ENCODE data around the gene GRB2.
A peak's percentile ranks its signal among the peaks of the same experiment; 100 is the strongest.
"Not testable (repeated sequence)": the region's sequence is repeated elsewhere in the genome, so short reads cannot be mapped to it uniquely, and the experiment has no call there.

Gene GRB2

DNA sequence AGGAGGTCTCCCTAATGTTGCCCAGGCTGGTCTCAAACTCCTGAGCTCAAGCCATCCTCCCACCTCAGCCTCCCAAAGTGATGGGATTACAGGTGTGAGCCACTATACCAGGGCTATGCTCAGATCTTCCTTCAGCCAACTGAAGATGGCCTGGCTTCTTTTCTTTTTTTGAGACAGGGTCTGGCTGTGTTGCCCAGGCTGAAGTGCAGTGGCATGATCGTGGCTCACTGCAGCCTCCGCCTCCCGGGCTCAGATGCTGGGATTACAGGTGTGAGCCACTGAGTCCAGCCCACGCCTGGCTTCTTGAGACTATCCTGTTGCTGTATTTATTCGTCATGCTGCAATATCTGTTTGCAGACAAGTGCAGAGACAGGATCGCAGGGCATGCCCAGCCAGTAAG lies 120.4 kb downstream of the GRB2 start:
- no peak for DNase-seq (ENCODE audit: low read depth, low spot score)

DNA sequence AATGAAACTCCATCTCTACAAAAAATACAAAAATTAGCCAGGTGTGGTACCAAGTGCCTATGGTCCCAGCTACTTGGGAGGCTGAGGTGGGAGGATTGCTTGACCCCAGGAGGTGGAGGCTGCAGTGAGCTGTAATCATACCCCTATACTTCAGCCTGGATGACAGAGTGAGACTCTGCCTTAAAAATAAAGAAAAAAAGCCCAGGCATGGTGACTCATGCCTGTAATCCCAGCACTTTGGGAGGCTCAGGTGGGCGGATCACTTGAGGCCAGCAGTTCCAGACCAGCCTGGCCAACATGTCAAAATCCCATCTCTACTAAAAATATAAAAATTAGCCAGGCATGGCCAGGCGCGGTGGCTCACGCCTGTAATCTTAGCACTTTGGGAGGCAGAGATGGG lies 125.3 kb downstream of the GRB2 start:
- DNase-seq (ENCODE audit: low read depth, low spot score) = not testable (repeated sequence)

- no peak for DNase-seq (ENCODE audit: low read depth, low spot score)
These were observed 127.8 kb downstream of the GRB2 start for GRCh38 chr17:75277664-75278071.

GRCh38 chr17:75273977-75274708 lies 131.3 kb downstream of the GRB2 start:
- DNase-seq (ENCODE audit: low read depth, low spot score) = no peak

DNA sequence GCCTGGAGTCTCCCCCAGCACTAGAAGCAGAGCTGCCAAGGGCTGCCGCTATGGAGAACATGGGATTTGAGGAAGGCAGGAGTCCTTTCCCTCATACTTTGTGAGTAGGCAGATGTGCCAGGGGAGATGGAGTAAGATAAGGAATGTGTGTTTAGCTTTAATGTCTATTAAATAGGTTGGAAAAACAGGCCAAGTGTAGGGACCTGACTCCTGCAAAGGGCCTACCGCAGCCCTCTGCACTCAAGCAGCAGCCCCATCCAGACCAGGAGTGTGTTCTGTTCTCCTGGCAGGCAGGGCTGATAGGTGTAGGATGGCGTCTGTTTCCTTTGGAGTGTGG lies 132.7 kb downstream of the GRB2 start:
- no peak for DNase-seq (ENCODE audit: low read depth, low spot score)

GRCh38 chr17:75271955-75272847 lies 133.3 kb downstream of the GRB2 start:
- no peak for DNase-seq (ENCODE audit: low read depth, low spot score)

- peak; percentile 76 for DNase-seq (ENCODE audit: low read depth, low spot score)
These were observed 134.1 kb downstream of the GRB2 start for GRCh38 chr17:75271233-75271954.

DNA sequence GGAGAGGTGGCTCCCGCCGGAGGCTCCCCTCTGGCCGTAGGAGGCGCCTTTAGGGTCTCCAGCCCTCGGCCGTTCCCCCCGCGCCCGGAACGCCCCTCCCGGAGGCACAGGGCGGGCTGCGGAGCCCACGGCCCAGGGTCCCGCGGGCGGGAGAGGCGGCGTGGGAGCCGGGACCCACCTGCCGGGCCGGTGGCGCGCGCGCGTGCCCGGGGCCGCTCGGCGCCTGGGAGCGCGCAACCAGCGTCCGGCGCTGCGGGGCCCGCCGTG lies 134.6 kb downstream of the GRB2 start, which contains the start of gene MIF4GD:
TSS of gene MIF4GD (minus strand) at position 266 of the 267 bp plus-strand sequence. CDS start 1,036 bp downstream, outside the sequence.
- DNase-seq (ENCODE audit: low read depth, low spot score) = no peak

DNA sequence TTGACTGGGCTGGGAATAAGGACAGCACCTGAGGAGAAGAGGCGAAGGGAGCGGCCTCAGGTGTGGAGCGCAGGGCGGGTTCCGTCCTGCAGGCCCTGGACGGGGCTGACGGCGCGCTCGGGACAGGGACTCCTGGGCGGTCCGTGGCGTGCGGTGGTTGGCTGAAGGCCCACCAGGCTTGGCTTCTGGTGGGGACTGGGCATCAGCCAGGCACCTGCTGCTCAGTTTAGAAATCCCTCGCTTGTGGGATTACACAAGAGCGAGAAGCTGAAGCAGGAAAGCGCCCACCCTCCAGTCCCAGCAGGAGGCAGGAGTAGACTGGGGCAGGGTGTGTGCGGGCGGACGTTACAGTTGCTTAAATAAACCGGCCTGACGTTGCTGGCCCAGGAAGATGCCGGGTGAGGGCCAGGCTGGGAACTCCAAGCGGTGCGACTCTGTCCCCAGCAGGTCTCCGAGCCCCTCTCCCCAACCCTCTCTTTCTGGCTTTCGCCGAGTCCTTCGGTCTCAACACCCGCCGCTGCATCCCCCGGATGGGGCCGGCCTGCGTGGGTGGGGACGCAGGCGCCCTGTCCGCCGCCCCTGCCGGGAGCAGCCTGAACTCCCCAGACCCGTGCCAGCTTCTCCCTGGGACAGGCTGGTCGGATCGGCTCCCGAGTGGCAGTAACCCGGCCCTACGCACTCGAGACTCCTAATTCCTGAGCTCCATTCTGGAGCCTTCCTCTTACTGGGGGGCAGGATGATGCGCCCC lies 135.1 kb downstream of the GRB2 start:
- no peak for DNase-seq (ENCODE audit: low read depth, low spot score)

GRCh38 chr17:75269844-75270217 lies 135.6 kb downstream of the GRB2 start:
- DNase-seq (ENCODE audit: low read depth, low spot score) = no peak

All from activated CD4-positive, CD25-positive, alpha-beta regulatory T cell treated with anti-CD3 and anti-CD28 coated beads, Interleukin-2, amount 50 U/mL, for 16 hours (primary cell).